HG02973 (cell line): ENCODE data around the gene GJA10.
"Not testable (repeated sequence)": the region's sequence is repeated elsewhere in the genome, so short reads cannot be mapped to it uniquely, and the experiment has no call there.

Experiments
- ATAC-seq: cut with Tn5 transposase; IDR thresholded peaks from one replicate; pipeline ENCODE4 v1.9.1; 2021; ENCODE audit warnings: moderate library complexity; ENCODE audit not compliant: unreplicated experiment

GJA10 gene

DNA sequence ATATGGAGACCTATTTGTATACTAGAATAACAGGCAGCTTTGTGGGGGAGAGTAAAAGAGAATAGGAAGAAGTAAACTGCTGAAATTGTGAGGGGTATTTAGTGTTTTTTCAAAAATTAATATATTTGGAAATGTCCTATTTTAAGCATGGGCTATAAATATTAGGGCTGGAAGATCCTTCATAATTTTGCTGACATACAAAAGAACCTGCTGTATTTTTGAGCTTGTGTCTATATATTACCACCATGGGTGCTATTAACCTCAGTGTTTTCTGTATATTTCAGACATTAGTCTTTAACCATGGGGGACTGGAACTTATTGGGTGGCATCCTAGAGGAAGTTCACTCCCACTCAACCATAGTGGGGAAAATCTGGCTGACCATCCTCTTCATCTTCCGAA is at the start of gene GJA10:
TSS of gene GJA10 (plus strand) at position 301 of the 400 bp plus-strand sequence. CDS start at position 301, 0 bp downstream.
- no peak for ATAC-seq

DNA sequence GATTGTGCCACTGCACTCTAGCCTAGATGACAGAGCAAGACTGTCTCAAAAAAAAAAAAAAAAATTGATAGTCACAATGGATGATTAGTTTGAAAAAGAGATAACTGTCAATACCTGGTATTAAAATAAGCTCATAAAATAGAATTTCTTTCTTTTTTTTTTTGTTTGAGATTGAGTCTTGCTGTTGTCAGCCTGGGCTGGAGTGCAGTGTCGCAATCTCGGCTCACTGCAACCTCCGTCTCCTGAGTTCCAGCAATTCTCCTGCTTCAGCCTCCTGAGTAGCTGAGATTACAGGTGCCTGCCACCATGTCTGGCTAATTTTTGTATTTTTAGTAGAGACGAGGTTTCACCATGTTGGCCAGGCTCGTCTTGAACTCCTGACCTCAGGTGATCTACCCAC is 46.8 kb upstream of the GJA10 start:
- ATAC-seq: not testable (repeated sequence)

DNA sequence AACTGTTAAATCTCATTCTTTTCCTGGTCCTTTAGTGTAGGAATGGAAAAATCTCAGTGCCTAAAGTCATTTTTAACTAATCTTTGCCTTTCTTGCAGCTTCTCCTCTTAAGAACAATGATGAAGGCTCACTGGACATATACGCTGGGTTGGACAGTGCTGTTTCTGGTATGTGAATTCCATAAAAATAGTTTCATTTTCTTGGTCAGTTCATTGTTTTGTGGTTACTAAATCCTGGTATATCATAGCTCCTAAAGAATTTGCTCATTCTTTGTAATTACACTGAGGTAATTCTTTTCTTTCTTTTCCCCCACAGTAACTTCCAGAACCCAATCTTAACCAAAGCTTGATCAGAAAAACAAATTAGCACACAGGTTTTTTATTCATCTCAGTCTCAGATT is 41.2 kb upstream of the GJA10 start:
- no peak for ATAC-seq

DNA sequence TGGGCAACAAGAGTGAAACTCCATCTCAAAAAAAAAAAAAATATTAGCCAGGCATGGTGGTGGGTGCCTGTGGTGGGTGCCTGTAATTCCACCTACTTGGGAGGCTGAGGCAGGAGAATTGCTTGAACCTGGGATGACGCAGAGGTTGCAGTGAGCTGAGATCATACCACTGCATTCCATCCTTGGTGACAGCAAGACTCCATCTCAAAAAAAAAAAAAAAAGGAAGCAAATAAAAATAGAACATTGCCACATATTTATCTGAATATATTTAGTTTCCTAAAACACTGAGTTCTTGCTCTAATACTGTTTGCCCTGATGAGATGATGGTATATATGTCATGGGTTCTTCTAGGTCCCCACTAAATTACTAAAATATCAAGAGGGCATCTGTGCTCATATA is 36.2 kb upstream of the GJA10 start:
- ATAC-seq: no peak

DNA sequence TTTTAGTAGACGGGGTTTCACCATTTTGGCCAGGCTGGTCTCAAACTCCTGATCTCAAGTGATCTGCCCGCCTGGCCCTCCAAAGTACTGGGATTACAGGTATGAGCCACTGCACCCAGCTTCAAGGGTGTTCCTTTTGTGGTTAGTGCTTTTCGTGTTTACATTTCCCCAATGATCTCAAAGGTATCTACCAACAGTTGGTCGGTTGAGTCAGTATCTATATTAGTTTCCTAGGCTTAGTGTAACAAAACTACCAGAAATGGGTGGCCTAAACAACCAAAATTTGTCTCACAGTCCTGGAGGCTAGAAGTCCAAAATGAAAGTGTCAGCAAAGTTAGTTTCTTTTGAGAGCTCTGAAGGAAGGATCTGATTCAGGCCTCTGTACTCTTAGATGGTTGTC is 34.5 kb upstream of the GJA10 start:
- peak; percentile 73 for ATAC-seq

DNA sequence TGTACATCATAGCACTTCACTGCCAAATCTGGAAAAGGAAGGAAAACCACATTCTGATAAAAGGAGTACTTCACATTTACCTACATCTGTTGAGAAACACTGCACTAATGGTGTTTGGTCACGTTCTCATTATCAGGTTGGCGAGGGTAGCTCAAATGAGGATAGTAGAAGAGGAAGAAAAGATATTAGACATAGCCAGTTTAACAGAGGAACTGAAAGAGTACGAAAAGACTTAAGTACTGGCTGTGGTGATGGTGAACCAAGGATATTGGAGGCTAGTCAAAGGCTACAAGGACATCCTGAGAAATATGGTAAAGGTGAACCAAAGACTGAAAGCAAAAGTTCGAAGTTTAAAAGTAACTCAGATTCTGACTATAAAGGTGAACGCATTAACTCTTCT is 32.0 kb upstream of the GJA10 start:
- ATAC-seq: peak; percentile 58

DNA sequence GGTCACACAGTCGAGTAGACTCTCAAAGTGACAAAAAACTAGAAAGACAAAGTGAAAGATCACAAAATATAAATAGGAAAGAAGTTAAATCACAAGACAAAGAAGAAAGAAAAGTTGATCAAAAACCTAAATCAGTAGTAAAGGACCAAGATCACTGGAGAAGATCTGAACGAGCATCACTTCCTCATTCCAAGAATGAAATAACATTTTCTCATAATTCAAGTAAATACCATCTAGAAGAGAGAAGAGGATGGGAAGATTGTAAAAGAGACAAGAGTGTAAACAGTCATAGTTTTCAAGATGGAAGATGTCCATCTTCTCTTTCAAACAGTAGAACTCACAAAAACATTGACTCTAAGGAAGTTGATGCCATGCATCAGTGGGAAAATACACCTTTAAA is 31.6 kb upstream of the GJA10 start:
- ATAC-seq: peak; percentile 20

DNA sequence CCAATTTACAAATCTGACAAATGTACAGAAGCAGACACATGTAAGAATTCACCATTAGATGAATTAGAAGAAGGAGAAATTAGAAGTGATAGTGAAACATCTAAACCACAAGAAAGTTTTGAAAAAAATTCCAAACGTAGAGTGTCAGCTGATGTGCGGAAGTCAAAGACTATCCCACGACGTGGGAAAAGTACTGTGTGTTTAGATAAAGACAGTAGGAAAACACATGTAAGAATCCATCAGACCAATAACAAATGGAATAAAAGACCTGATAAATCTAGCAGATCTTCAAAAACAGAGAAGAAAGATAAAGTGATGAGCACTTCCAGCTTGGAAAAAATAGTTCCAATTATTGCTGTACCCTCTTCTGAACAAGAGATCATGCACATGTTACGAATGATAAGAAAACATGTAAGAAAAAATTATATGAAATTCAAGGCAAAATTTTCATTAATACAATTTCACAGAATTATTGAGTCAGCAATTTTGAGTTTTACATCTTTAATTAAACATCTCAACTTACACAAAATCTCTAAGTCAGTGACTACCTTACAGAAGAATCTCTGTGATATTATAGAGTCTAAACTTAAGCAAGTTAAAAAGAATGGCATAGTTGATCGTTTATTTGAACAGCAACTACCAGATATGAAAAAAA is 28.1 kb upstream of the GJA10 start:
- ATAC-seq: no peak

DNA sequence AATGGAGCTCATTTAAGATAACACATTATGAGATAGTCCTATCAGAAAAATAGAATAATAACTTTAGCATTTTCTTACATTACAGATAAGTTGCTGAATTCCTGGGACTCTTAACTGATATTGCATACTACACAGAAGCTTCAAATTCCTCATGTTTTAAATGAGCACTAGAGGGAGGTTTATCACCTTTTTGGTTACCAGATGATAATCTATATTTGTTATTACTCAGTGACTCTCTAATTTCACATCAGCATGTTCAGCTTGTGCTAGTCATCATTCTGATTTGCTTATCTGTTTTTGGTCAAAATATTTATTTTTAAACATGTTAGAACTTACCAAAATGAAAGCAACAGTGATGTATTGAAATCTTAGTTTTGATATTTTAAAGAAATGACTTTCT is 20.5 kb upstream of the GJA10 start:
- ATAC-seq: no peak

DNA sequence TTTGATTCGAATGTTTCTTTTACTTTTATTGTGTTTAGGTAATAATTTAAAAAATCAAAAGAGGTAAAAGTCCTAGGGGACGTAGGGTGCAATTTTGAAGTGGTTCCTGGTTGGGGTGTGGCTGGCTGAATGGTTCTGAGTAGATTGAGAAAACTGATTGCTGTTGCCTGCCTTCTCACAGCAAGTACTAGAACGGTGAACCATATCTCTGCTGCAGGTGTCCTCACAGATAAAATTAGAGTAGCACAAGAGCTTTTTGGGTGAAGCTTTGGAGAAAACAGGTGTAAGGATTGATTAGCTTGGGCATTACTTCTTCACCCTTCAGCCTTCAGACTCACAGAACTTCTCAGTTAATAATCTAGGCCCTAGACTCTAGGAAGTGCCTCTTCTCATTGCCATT is 19.8 kb upstream of the GJA10 start:
- ATAC-seq: no peak

DNA sequence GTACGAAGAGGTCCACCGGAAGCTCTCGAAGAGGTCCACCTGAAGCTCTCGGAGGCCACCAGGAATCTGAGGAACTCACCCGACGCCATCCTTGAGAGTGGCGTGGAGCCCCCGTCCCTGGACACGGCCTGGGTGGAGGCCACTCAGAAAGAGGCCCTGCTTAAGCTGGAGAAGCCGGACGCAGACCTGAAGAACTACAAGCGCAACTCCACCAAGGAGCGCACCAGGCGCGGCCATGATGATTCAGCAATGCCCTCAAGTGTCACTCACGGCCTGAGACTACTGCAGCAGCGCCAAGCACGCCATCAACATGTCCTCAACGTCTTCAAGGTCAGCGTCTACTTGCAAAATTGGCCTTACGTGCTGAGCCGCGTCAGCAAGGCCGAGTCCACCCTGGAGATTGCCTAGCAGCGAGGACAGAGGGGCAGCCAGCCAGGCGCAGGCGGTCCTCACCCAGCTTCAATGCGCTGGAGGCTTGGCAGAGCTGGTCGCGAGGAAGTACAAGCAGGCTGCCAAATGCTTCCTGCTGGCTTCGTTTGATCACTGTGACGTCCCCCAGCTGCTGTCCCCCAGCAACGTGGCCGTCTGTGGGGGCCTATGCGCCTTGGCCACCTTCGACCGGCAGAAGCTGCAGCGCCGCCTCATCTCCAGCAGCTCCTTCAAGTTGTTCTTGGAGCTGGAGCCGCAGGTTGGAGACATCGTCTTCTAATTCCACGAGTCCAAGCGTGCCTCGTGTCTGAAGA is 7.7 kb upstream of the GJA10 start:
- no peak for ATAC-seq

DNA sequence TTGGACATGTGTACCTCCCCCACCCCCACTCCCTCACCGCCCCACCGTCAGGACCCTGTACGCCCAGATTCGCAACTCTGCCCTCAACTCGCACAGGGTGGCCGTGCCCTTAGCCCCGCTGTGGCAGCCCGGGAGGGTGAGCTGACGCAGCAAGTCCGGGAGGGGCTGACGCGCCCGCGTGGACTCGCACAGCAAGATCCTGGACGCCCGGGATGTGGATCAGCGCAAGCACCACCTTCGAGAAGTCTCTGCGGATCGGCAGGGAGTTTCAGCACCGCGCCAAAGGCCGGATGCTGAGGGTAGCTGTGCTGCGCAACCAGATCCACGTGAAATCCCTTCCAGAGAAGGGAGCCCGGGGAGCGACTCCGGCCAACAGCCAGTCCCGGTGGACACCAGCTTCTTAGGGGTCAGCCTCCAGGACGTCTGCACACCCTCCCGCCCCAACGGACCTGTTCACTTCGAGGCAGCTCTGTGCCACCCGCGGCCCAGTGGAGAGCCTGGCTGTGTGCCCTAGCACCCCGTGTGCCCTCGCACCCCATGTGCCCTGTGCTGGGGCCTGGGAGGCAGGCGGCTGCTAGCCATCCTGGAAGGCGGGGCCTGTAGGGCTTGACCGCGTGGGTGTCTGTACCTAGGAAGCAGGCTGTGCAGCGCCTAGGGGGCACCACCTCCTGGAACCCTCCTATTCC is 6.7 kb upstream of the GJA10 start:
- ATAC-seq: no peak

DNA sequence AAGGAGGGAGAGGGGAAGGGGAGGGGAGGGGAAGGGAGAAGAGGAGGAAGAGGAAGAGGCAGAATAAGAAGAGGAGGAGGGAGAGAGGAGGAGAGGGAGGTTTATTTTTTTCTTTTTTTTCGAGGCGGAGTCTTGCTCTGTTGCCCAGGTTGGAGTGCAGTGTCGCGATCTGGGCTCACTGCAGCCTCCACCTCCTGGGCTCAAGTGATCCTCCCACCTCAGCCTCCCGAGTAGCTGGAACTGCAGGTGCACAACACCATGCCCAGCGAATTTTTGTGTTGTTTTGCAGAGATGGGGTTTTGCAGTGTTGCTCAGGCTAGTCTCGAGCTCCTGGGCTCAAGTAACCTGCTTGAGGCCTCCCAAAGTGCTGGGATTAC is 6.1 kb upstream of the GJA10 start:
- ATAC-seq: no peak

DNA sequence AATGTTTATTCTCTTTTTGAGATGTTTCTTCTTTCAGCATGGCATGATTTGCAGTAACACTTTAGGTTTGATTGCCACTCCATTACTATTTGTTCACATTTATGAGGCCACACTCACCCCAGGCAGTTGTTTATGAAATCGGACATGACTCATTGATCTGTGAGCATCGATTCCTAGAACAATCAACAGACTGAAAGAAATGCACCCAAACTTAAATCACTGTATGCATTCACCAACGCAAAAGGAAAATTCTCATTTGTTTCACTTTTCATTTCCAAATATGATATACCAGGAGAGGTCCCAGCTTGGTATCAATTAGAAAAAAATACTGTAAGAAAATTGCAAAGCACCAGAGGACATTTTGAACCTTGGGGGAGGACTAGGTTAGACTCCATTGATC is 5.4 kb upstream of the GJA10 start:
- no peak for ATAC-seq

DNA sequence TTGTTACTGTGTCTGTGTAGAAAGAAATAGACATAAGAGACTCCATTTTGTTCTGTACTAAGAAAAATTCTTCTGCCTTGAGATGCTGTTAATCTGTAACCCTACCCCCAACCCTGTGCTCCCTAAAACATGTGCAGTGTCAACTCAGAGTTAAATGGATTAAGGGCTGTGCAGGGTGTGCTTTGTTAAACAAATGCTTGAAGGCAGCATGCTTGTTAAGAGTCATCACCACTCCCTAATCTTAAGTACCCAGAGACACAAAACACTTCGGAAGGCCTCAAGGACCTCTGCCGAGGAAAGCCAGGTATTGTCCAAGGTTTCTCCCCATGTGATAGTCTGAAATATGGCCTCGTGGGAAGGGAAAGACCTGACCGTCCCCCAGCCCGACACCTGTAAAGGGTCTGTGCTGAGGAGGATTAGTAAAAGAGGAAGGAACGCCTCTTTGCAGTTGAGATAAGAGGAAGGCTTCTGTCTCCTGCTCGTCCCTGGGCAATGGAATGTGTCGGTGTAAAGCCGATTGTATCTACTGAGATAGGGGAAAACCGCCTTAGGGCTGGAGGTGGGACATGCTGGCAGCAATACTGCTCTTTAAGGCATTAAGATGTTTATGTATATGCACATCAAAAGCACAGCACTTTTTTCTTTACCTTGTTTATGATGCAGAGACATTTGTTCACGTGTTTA is 3.3 kb upstream of the GJA10 start:
- not testable (repeated sequence) for ATAC-seq

DNA sequence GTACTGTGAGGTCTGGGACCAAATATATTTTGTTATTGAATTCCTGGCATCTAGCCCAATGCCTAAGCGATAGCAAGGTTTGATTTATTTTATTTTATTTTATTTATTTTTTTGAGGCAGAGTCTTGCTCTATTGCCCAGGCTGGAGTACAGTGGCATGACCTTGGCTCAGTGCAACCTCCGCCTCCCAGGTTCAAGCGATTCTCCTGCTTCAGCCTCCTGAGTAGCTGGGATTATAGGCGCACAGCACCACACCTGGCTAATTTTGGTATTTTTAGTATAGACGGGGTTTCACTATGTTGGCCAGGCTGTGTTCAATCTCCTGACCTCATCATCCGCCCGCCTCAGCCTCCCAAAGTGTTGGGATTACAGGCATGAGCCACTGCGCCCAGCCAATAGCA is 1.7 kb upstream of the GJA10 start:
- not testable (repeated sequence) for ATAC-seq

DNA sequence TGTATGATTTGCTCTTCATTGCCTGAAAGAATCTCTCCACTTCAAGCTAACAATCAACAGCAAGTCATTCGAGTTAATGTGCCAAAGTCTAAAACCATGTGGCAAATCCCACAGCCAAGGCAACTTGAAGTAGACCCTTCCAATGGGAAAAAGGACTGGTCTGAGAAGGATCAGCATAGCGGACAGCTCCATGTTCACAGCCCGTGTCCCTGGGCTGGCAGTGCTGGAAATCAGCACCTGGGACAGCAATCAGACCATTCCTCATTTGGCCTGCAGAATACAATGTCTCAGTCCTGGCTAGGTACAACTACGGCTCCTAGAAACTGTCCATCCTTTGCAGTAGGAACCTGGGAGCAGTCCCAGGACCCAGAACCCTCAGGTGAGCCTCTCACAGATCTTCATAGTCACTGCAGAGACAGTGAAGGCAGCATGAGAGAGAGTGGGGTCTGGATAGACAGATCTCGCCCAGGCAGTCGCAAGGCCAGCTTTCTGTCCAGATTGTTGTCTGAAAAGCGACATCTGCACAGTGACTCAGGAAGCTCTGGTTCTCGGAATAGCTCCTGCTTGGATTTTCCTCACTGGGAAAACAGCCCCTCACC is 1.1 kb downstream of the GJA10 start:
- no peak for ATAC-seq

DNA sequence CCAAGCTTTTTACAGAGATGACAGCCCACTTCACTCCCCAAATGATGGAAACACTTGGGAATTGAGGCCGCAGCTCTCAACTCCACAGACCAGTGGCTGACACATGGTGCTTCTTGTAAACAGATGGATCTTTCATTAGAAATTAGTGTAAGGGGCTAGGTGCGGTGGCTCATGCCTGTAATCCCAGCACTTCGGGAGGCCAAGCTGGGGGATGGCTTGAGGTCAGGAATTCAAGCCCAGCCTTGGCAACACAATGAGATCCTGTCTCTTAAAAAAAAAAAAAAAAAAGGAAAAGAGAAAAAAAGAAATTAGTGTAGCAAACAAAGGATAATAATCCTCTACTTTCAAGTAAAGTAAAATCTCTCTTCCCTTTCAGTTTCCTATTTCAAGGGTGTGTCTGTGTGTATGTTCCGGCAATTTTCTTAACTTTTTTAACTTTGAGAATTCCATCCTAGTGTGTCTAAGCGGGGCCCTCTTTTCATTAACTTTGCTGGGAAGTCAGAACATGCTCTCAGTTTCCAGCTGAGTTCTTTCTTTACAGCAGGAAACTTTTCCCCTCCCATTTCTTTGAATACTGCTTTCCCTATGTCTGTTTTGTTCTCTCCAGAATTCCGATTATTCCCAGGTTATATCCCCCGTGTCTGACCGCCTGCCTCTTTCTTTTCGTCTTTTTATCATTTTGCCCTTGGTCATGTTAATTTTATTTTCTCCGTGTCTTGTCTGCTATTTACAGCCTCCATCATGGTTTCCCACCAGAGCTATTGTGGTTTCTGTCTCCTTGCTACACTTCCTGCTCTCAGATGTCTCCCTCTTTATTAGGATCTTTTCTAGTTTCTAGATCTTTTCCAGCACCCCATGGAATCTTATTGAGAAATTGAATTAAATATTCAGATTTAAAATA is 16.0 kb downstream of the GJA10 start:
- not testable (repeated sequence) for ATAC-seq

DNA sequence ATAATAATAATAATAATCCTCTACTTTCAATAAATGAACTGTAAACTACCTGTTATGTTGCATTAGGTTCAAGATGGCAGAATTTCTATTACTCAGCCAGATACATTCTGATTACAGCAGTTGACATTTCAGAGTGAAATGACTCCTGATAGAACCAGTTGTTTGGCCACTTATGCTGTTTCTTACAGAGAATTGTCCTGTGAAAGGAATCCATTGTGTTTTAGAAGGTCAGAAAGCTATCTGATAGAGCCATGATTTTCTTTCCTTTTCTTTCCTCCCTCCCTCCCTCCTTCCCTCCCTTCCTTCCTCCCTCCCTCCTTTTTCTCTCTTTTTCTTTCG is 16.6 kb downstream of the GJA10 start:
- ATAC-seq: no peak
